ENCODE measurements around the gene OR2B6.

Gene OR2B6

GRCh38 chr6:27972750-27973149, 15.7 kb downstream of the OR2B6 start:
- Mint-ChIP-seq H3K27ac (no peak overlapping the region), H3K36me3 (peaks cover 2% of the 10 kb centered on the region), H3K9me3 (peaks cover 5% of the 10 kb centered on the region), H3K4me1 (no peaks in the 10 kb centered on the region), H3K27me3 (peaks cover 26% of the 10 kb centered on the region), H3K4me3 (no peak overlapping the region)

- H3K4me1 Mint-ChIP-seq, result no peaks in the 10 kb centered on the region
- no peak overlapping the region for H3K4me3 Mint-ChIP-seq
- H3K27me3 Mint-ChIP-seq, result peaks cover 27% of the 10 kb centered on the region
- H3K36me3 Mint-ChIP-seq, result no peaks in the 10 kb centered on the region
- no peaks in the 10 kb centered on the region for H3K9me3 Mint-ChIP-seq
- H3K27ac Mint-ChIP-seq, result no peak overlapping the region
These were observed 20.3 kb downstream of the OR2B6 start for GRCh38 chr6:27977387-27977786.

- Mint-ChIP-seq H3K9me3 (no peaks in the 10 kb centered on the region), H3K4me3 (no peak overlapping the region), H3K27ac (no peak overlapping the region), H3K36me3 (no peaks in the 10 kb centered on the region), H3K4me1 (no peaks in the 10 kb centered on the region), H3K27me3 (peaks cover 30% of the 10 kb centered on the region)
These were observed 21.7 kb downstream of the OR2B6 start for GRCh38 chr6:27978705-27979104.

- H3K4me1 Mint-ChIP-seq, result no peaks in the 10 kb centered on the region
- H3K4me3 Mint-ChIP-seq, result no peak overlapping the region
- H3K9me3 Mint-ChIP-seq, result no peaks in the 10 kb centered on the region
- H3K27ac Mint-ChIP-seq, result no peak overlapping the region
- H3K27me3 Mint-ChIP-seq, result peaks cover 29% of the 10 kb centered on the region
- H3K36me3 Mint-ChIP-seq, result no peaks in the 10 kb centered on the region
These were observed 23.1 kb downstream of the OR2B6 start for GRCh38 chr6:27980111-27980510.

GRCh38 chr6:27986928-27987725, 30.1 kb downstream of the OR2B6 start:
- H3K27ac Mint-ChIP-seq, result no peak overlapping the region
- H3K4me3 Mint-ChIP-seq, result no peak overlapping the region
- H3K9me3 Mint-ChIP-seq, result no peaks in the 10 kb centered on the region
- H3K27me3 Mint-ChIP-seq, result peaks cover 37% of the 10 kb centered on the region
- H3K4me1 Mint-ChIP-seq, result no peaks in the 10 kb centered on the region
- no peaks in the 10 kb centered on the region for H3K36me3 Mint-ChIP-seq

- Mint-ChIP-seq H3K27ac (no peak overlapping the region), H3K27me3 (peaks cover 22% of the 10 kb centered on the region), H3K4me3 (no peak overlapping the region), H3K9me3 (no peaks in the 10 kb centered on the region), H3K36me3 (no peaks in the 10 kb centered on the region), H3K4me1 (no peaks in the 10 kb centered on the region)
These were observed 37.6 kb downstream of the OR2B6 start for GRCh38 chr6:27994616-27995015.

GRCh38 chr6:28000351-28001045, 43.5 kb downstream of the OR2B6 start:
- Mint-ChIP-seq H3K27me3 (peaks cover 11% of the 10 kb centered on the region), H3K27ac (no peak overlapping the region), H3K36me3 (no peaks in the 10 kb centered on the region), H3K9me3 (no peaks in the 10 kb centered on the region), H3K4me3 (no peak overlapping the region), H3K4me1 (no peaks in the 10 kb centered on the region)

- Mint-ChIP-seq H3K4me3 (no peak overlapping the region), H3K9me3 (no peaks in the 10 kb centered on the region), H3K4me1 (no peaks in the 10 kb centered on the region), H3K27me3 (peaks cover 8% of the 10 kb centered on the region), H3K27ac (no peak overlapping the region), H3K36me3 (no peaks in the 10 kb centered on the region)
These were observed 44.3 kb downstream of the OR2B6 start for GRCh38 chr6:28001351-28001750.

- H3K9me3 Mint-ChIP-seq, result no peaks in the 10 kb centered on the region
- H3K27me3 Mint-ChIP-seq, result peaks cover 6% of the 10 kb centered on the region
- H3K27ac Mint-ChIP-seq, result no peak overlapping the region
- no peaks in the 10 kb centered on the region for H3K36me3 Mint-ChIP-seq
- no peaks in the 10 kb centered on the region for H3K4me1 Mint-ChIP-seq
- no peak overlapping the region for H3K4me3 Mint-ChIP-seq
These were observed 44.7 kb downstream of the OR2B6 start for GRCh38 chr6:28001751-28002150.

GRCh38 chr6:28002161-28002560, 45.1 kb downstream of the OR2B6 start:
- Mint-ChIP-seq H3K9me3 (no peaks in the 10 kb centered on the region), H3K4me3 (no peak overlapping the region), H3K27me3 (peaks cover 6% of the 10 kb centered on the region), H3K36me3 (no peaks in the 10 kb centered on the region), H3K27ac (no peak overlapping the region), H3K4me1 (no peaks in the 10 kb centered on the region)

- no peak overlapping the region for H3K4me3 Mint-ChIP-seq
- no peaks in the 10 kb centered on the region for H3K36me3 Mint-ChIP-seq
- no peak overlapping the region for H3K27ac Mint-ChIP-seq
- no peaks in the 10 kb centered on the region for H3K9me3 Mint-ChIP-seq
- peaks cover 6% of the 10 kb centered on the region for H3K27me3 Mint-ChIP-seq
- no peaks in the 10 kb centered on the region for H3K4me1 Mint-ChIP-seq
These were observed 46.0 kb downstream of the OR2B6 start for GRCh38 chr6:28003059-28003458.

- Mint-ChIP-seq H3K9me3 (no peaks in the 10 kb centered on the region), H3K27me3 (peaks cover 6% of the 10 kb centered on the region), H3K27ac (no peak overlapping the region), H3K4me3 (no peak overlapping the region), H3K36me3 (no peaks in the 10 kb centered on the region), H3K4me1 (no peaks in the 10 kb centered on the region)
These were observed 46.6 kb downstream of the OR2B6 start for GRCh38 chr6:28003661-28004060.

- Mint-ChIP-seq H3K36me3 (no peaks in the 10 kb centered on the region), H3K9me3 (no peaks in the 10 kb centered on the region), H3K27me3 (peaks cover 6% of the 10 kb centered on the region), H3K4me1 (no peaks in the 10 kb centered on the region), H3K4me3 (no peak overlapping the region), H3K27ac (no peak overlapping the region)
These were observed 47.5 kb downstream of the OR2B6 start for GRCh38 chr6:28004350-28005151.

- Mint-ChIP-seq H3K4me3 (no peak overlapping the region), H3K27ac (no peak overlapping the region), H3K27me3 (peaks cover 4% of the 10 kb centered on the region), H3K9me3 (no peaks in the 10 kb centered on the region), H3K36me3 (no peaks in the 10 kb centered on the region), H3K4me1 (no peaks in the 10 kb centered on the region)
These were observed 48.3 kb downstream of the OR2B6 start for GRCh38 chr6:28005152-28005890.

GRCh38 chr6:28005975-28006374, 48.9 kb downstream of the OR2B6 start:
- Mint-ChIP-seq H3K27ac (no peak overlapping the region), H3K36me3 (no peaks in the 10 kb centered on the region), H3K9me3 (no peaks in the 10 kb centered on the region), H3K27me3 (peaks cover 2% of the 10 kb centered on the region), H3K4me3 (no peak overlapping the region), H3K4me1 (peaks cover 5% of the 10 kb centered on the region)
